Uterus (tissue), 4 donors: ENCODE results near the gene PHTF2. TPM values are rescaled to one million over a fixed set of nuclear protein-coding genes. Genes with fewer than 3 reads are reported as not detected.

Experiments
- DNase-seq, 2 donors: peaks; one replicate each; pipeline ENCODE4 v3.0.0-alpha.2; 2019 to 2020
- H3K27ac ChIP-seq, 2 donors: fragments of 200-600 bp; sonication (generic); 1 replicate in 1 of 2; 2 replicates in 1 of 2; pipeline ENCODE4 v1.5.1; 2016 to 2018
- H3K27me3 ChIP-seq, 2 donors: fragments of 200-600 bp; sonication (generic); one replicate each; pipeline ENCODE4 v1.5.1; 2018 to 2019; ENCODE audit warnings: control low read depth in 1 of 2
- H3K36me3 ChIP-seq, 2 donors: fragments of 200-600 bp; sonication (generic); one replicate each; pipeline ENCODE4 v1.5.1; 2019; ENCODE audit warnings: control low read depth in 1 of 2
- H3K4me1 ChIP-seq, 2 donors: fragments of 200-600 bp; sonication (generic); one replicate each; pipeline ENCODE4 v1.5.1; 2018 to 2019; ENCODE audit warnings: control low read depth in 1 of 2
- H3K4me3 ChIP-seq, 2 donors: fragments of 200-600 bp; sonication (generic); 1 replicate in 1 of 2; 2 replicates in 1 of 2; pipeline ENCODE4 v1.5.1; 2018 to 2019; ENCODE audit warnings: mild to moderate bottlenecking in 1 of 2
- H3K9me3 ChIP-seq, 2 donors: fragments of 200-600 bp; sonication (generic); one replicate each; pipeline ENCODE4 v1.5.1; 2019; ENCODE audit warnings: control low read depth in 1 of 2
- POLR2A ChIP-seq, 2 donors: fragments of 450-650 bp; IDR thresholded peaks; one replicate each; pipeline ENCODE4 v1.6.1; 2016; ENCODE audit warnings: antibody characterized with exemption in 2 of 2, mild to moderate bottlenecking in 1 of 2, moderate library complexity in 1 of 2
- intact Hi-C: fragments of 100-400 bp; cut with DNase I; formaldehyde crosslinking; loops from one replicate; pipeline ENCODE4 v1.15.1; 2023; ENCODE audit warnings: low total_unique reads
- total RNA-seq, 4 donors: library from RNA; depleted of rRNA in 3 of 4; stranded (reverse); fragments of >200 nt in 3 of 4; gene quantifications; one replicate each; pipeline versions ENCODE4 v1.1.0 to v1.2.4, GENCODE V29; 2014 to 2023
- TF ChIP-seq, protein P1 (sequence below), 4 experiments: fragments of 200-600 bp in 2 of 4; fragments of 450-650 bp in 2 of 4; sonication (generic) in 2 of 4; IDR thresholded peaks; one replicate each; pipeline ENCODE4 v1.5.1; 2016 to 2019; ENCODE audit warnings: antibody characterized with exemption in 4 of 4, mild to moderate bottlenecking in 2 of 4, moderate library complexity in 1 of 4
- donor health status: DM: yes; HTN: yes; CAD: no.

PHTF2 gene
- total RNA-seq, 4 donors from 2014 or later, result 6.4 to 54.8 (median 24.7) TPM

DNA sequence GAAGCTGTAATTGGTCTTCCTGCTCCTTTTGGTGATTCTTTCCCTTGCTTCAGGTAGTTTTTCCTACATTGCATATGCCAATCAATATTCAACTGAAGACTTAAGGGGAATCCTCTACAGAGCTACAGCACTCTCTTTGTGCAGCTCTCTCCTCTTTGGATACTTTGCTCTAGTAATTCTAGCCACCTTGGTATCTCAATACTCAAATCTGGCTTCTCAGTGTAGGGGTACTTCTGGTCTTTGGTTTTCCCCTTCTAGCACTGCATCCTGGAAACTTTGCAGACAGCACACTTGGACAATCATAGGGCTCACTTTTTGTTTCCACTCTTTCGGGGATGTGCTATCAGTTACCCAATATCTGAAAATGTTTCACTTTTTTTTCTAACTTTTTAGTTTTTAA lies 9.9 kb downstream of the PHTF2 start:
- Histone ChIP-seq H3K4me3 (no peak overlapping the region), H3K9me3 (no peaks in the 10 kb centered on the region), H3K4me1 (peaks cover 0 to 5% of the 10 kb centered on the region in 2 donors), H3K27me3 (no peaks in the 10 kb centered on the region), H3K27ac (no peak overlapping the region), H3K36me3 (no peaks in the 10 kb centered on the region)
- no peak for TF ChIP-seq POLR2A (IDR thresholded peaks at IDR 0.05)
- TF ChIP-seq, protein P1, sequence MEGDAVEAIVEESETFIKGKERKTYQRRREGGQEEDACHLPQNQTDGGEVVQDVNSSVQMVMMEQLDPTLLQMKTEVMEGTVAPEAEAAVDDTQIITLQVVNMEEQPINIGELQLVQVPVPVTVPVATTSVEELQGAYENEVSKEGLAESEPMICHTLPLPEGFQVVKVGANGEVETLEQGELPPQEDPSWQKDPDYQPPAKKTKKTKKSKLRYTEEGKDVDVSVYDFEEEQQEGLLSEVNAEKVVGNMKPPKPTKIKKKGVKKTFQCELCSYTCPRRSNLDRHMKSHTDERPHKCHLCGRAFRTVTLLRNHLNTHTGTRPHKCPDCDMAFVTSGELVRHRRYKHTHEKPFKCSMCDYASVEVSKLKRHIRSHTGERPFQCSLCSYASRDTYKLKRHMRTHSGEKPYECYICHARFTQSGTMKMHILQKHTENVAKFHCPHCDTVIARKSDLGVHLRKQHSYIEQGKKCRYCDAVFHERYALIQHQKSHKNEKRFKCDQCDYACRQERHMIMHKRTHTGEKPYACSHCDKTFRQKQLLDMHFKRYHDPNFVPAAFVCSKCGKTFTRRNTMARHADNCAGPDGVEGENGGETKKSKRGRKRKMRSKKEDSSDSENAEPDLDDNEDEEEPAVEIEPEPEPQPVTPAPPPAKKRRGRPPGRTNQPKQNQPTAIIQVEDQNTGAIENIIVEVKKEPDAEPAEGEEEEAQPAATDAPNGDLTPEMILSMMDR (IDR thresholded peaks at IDR 0.05), result no peak
- DNase-seq, result no peak
- intact Hi-C loops, result no loop called here

DNA sequence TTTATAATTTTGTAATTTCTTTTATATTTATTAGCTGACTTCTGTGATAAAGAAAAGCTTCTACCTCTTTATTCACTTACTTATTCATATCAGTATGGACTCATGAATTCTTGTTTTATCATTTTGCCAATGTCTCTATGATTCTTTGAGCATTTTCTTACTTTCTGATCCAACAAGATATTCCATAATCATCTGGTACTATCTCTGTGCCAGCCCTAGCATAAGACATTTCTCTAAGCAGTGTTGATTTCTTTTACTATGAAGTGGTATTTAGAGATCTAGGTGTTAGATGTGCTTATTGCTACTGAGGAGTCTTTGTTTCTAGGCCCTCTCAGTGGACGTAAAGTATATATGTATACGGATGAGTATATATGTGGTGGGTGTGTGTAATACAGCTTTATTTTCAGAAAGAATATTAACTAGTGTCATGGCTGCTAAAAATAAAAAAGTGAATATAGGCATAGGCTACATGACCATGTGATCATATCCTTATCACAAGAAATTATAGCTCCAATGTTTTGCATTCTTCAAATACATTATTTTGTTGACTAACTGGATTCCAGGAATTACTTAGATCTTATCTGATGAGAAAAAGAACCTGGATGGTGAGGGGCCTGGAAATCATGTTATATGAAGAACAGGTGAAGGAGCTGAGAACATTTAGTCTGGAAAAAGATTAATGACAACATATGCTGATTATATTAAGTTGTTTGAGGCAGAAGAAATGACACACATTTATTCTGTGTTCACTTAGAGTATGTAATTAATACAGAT lies 13.1 kb downstream of the PHTF2 start:
- H3K4me3 ChIP-seq, result no peak overlapping the region
- intact Hi-C loops, result no loop called here
- H3K9me3 ChIP-seq, result no peaks in the 10 kb centered on the region
- H3K27me3 ChIP-seq, result no peaks in the 10 kb centered on the region
- no peak for DNase-seq
- TF ChIP-seq POLR2A (IDR thresholded peaks at IDR 0.05), result no peak
- TF ChIP-seq, protein P1 (IDR thresholded peaks at IDR 0.05), result no peak
- H3K4me1 ChIP-seq, result peaks cover 0 to 5% of the 10 kb centered on the region in 2 donors
- no peaks in the 10 kb centered on the region for H3K36me3 ChIP-seq
- no peak overlapping the region for H3K27ac ChIP-seq

- Histone ChIP-seq H3K36me3 (no peaks in the 10 kb centered on the region), H3K9me3 (no peaks in the 10 kb centered on the region), H3K4me3 (no peak overlapping the region), H3K4me1 (peaks cover 0 to 5% of the 10 kb centered on the region in 2 donors), H3K27ac (no peak overlapping the region), H3K27me3 (no peaks in the 10 kb centered on the region)
- intact Hi-C loops, result no loop called here
- DNase-seq, result no peak
- TF ChIP-seq, protein P1 (IDR thresholded peaks at IDR 0.05), result no peak
- TF ChIP-seq POLR2A (IDR thresholded peaks at IDR 0.05), result no peak
Measured at GRCh38 chr7:77812290-77812685, 13.7 kb downstream of the PHTF2 start.

GRCh38 chr7:77813180-77813579 lies 14.6 kb downstream of the PHTF2 start:
- no peaks in the 10 kb centered on the region for H3K27me3 ChIP-seq
- H3K4me3 ChIP-seq, result no peak overlapping the region
- no peak for DNase-seq
- H3K36me3 ChIP-seq, result no peaks in the 10 kb centered on the region
- TF ChIP-seq POLR2A (IDR thresholded peaks at IDR 0.05), result no peak
- TF ChIP-seq, protein P1 (IDR thresholded peaks at IDR 0.05), result no peak
- H3K9me3 ChIP-seq, result no peaks in the 10 kb centered on the region
- intact Hi-C loops, result no loop called here
- H3K4me1 ChIP-seq, result peaks cover 0 to 5% of the 10 kb centered on the region in 2 donors
- H3K27ac ChIP-seq, result no peak overlapping the region

- H3K4me3 ChIP-seq, result no peak overlapping the region
- H3K4me1 ChIP-seq, result no peaks in the 10 kb centered on the region
- H3K9me3 ChIP-seq, result peaks cover 0 to 16% of the 10 kb centered on the region in 2 donors
- no peak for DNase-seq
- no peak overlapping the region for H3K27ac ChIP-seq
- H3K36me3 ChIP-seq, result no peaks in the 10 kb centered on the region
- no peak for TF ChIP-seq POLR2A (IDR thresholded peaks at IDR 0.05)
- TF ChIP-seq, protein P1 (IDR thresholded peaks at IDR 0.05), result no peak
- intact Hi-C loops, result no loop called here
- no peaks in the 10 kb centered on the region for H3K27me3 ChIP-seq
Measured at GRCh38 chr7:77819021-77819420, 20.4 kb downstream of the PHTF2 start.
